ENCODE measurements around the gene VWA5B1. TPM values are rescaled to one million over a fixed set of nuclear protein-coding genes. Genes with fewer than 3 reads are reported as not detected.

Gene VWA5B1
- total and polyA plus RNA-seq, 10 of the 15 experiments (the other 5 are each of a cell fraction or from before 2014, with no cell fraction given): under 0.01 to 0.05 (median 0.01) TPM; not detected in 7

GRCh38 chr1:20322081-20322824 lies 31.6 kb downstream of the VWA5B1 start (continued):
- TF ChIP-seq ATF2 (IDR thresholded peaks at IDR 0.05; ENCODE audit: low read length): peak; percentile 90
- no peak for TF ChIP-seq REST (IDR thresholded peaks at IDR 0.05; ENCODE audit: low read depth, low read length)
- TF ChIP-seq NR2F1 (conservative IDR thresholded peaks at IDR 0.05): no peak
- no peak for TF ChIP-seq IRF5 (IDR thresholded peaks at IDR 0.05; ENCODE audit: borderline replicate concordance)
- TF ChIP-seq ASH2L (IDR thresholded peaks at IDR 0.05; ENCODE audit: borderline replicate concordance, low read depth): no peak
- no peak for TF ChIP-seq POU2F2 (IDR thresholded peaks at IDR 0.05; ENCODE audit: borderline replicate concordance, low read depth, low read length)
- no peak for TF ChIP-seq HDAC6 (IDR thresholded peaks at IDR 0.05; ENCODE audit: unreplicated experiment)
- no peak for TF ChIP-seq HSF1 (IDR thresholded peaks at IDR 0.05; ENCODE audit: low read depth, low read length)
- no peak for TF ChIP-seq ZBTB4 (CRISPR knock-in tag; IDR thresholded peaks at IDR 0.05)
- no peak for TF ChIP-seq CBX5 (IDR thresholded peaks at IDR 0.05; ENCODE audit: low read depth)
- TF ChIP-seq BHLHE40 (IDR thresholded peaks at IDR 0.05; ENCODE audit: borderline replicate concordance in 1 of 2, low read depth in 2 of 2, low read length in 1 of 2): peak; percentile 77 to 84; a peak in 3 of 4 replicates
- no peak for TF ChIP-seq NFYB (IDR thresholded peaks at IDR 0.05; ENCODE audit: insufficient read depth, low read depth, low read length)
- no peak for TF ChIP-seq PAX5 (IDR thresholded peaks at IDR 0.05; ENCODE audit: borderline replicate concordance, low read depth, low read length)
- no peak for TF ChIP-seq YY1 (IDR thresholded peaks at IDR 0.05; ENCODE audit: low read depth, low read length)
- TF ChIP-seq USF1 (IDR thresholded peaks at IDR 0.05; ENCODE audit: borderline replicate concordance, extremely low read length, insufficient read depth, low read depth, low read length): peak; percentile 7
- TF ChIP-seq IKZF1 (conservative IDR thresholded peaks at IDR 0.05): no peak
